ENCODE results near the gene UGT3A2.

- TF ChIP-seq CTCF (IDR thresholded peaks at IDR 0.05; ENCODE audit: insufficient read depth, low read depth, low read length) (no peak), EZH2 (IDR thresholded peaks at IDR 0.05; ENCODE audit: insufficient read depth, low read length) (no peak)
These were observed 53.5 kb downstream of the UGT3A2 start for GRCh38 chr5:36013182-36013581.
